Mesenchymal stem cell (in vitro differentiated cells and primary cell): ENCODE measurements around the gene GIPC2.
A peak's percentile ranks its signal among the peaks of the same experiment; 100 is the strongest.

Experiments
- DNase-seq: peaks from one replicate; pipeline ENCODE4 v3.0.0-alpha.2; 2013
- H2AFZ ChIP-seq: one replicate; pipeline ENCODE4 v1.6.1; 2013; ENCODE audit warnings: low read depth, mild to moderate bottlenecking, control low read depth, inconsistent platforms, low read length, moderate library complexity
- H2AK5ac ChIP-seq: 2 replicates; pipeline ENCODE4 v1.6.1; 2013; ENCODE audit warnings: low read length, moderate library complexity, mild to moderate bottlenecking, inconsistent platforms; ENCODE audit not compliant: severe bottlenecking
- H2BK120ac ChIP-seq: one replicate; pipeline ENCODE4 v1.6.1; 2013; ENCODE audit warnings: low read depth, mild to moderate bottlenecking, inconsistent platforms, low read length, moderate library complexity
- H2BK12ac ChIP-seq, 2 experiments: one replicate each; pipeline ENCODE4 v1.6.1; 2013; ENCODE audit warnings: inconsistent platforms in 2 of 2, low read length in 2 of 2, mild to moderate bottlenecking in 2 of 2, moderate library complexity in 2 of 2, control low read depth in 1 of 2
- H2BK15ac ChIP-seq: one replicate; pipeline ENCODE4 v1.6.1; 2013; ENCODE audit warnings: mild to moderate bottlenecking, low read depth, inconsistent platforms; ENCODE audit not compliant: poor library complexity, severe bottlenecking
- H2BK5ac ChIP-seq: 2 replicates; pipeline ENCODE4 v1.6.1; 2013; ENCODE audit warnings: low read depth, mild to moderate bottlenecking, low read length, control low read depth, inconsistent platforms; ENCODE audit not compliant: poor library complexity, severe bottlenecking
- H3K14ac ChIP-seq, 2 experiments: one replicate each; pipeline ENCODE4 v1.6.1; 2013; ENCODE audit warnings: inconsistent platforms in 2 of 2, low read length in 2 of 2, control low read depth in 1 of 2, mild to moderate bottlenecking in 1 of 2, moderate library complexity in 1 of 2
- H3K18ac ChIP-seq, 2 experiments: one replicate each; pipeline ENCODE4 v1.6.1; 2013; ENCODE audit warnings: inconsistent platforms in 2 of 2, low read length in 2 of 2, control low read depth in 1 of 2, low read depth in 1 of 2, mild to moderate bottlenecking in 1 of 2
- H3K23ac ChIP-seq, 2 experiments: one replicate each; pipeline ENCODE4 v1.6.1; 2013; ENCODE audit warnings: inconsistent platforms in 2 of 2, low read length in 2 of 2, mild to moderate bottlenecking in 2 of 2, moderate library complexity in 2 of 2, control low read depth in 1 of 2
- H3K27ac ChIP-seq: 2 replicates; pipeline ENCODE4 v1.5.1; 2013; ENCODE audit warnings: mild to moderate bottlenecking, moderate library complexity, low read length, control low read depth, inconsistent platforms; ENCODE audit not compliant: poor library complexity, severe bottlenecking
- H3K27me3 ChIP-seq, 2 experiments: 2 replicates each; pipeline versions ENCODE4 v1.6.1 to v1.7.0; 2013; ENCODE audit warnings: low read length in 2 of 2, mild to moderate bottlenecking in 2 of 2, moderate library complexity in 2 of 2, control low read depth in 1 of 2, inconsistent platforms in 1 of 2; ENCODE audit not compliant: control insufficient read depth in 1 of 2, insufficient read depth in 1 of 2
- H3K36me3 ChIP-seq, 2 experiments: 2 replicates each; pipeline versions ENCODE4 v1.6.1 to v1.7.0; 2013; ENCODE audit warnings: low read length in 2 of 2, control low read depth in 1 of 2, inconsistent platforms in 1 of 2, low read depth in 1 of 2, mild to moderate bottlenecking in 1 of 2; ENCODE audit not compliant: insufficient read depth in 2 of 2, control insufficient read depth in 1 of 2
- H3K4ac ChIP-seq, 2 experiments: one replicate each; pipeline ENCODE4 v1.6.1; 2013; ENCODE audit warnings: inconsistent platforms in 2 of 2, low read length in 2 of 2, mild to moderate bottlenecking in 2 of 2, moderate library complexity in 2 of 2, control low read depth in 1 of 2, low read depth in 1 of 2
- H3K4me1 ChIP-seq: 2 replicates; pipeline ENCODE4 v1.6.1; 2013; ENCODE audit warnings: low read depth, low read length, control low read depth; ENCODE audit not compliant: control insufficient read depth, insufficient read depth
- H3K4me2 ChIP-seq: 2 replicates; pipeline ENCODE4 v1.6.1; 2013; ENCODE audit warnings: low read length, mild to moderate bottlenecking, inconsistent platforms; ENCODE audit not compliant: poor library complexity, severe bottlenecking
- H3K4me3 ChIP-seq, 2 experiments: 2 replicates each; pipeline versions ENCODE4 v1.5.1 to v1.7.0; 2013; ENCODE audit warnings: low read length in 2 of 2, mild to moderate bottlenecking in 2 of 2, control low read depth in 1 of 2, low read depth in 1 of 2; ENCODE audit not compliant: insufficient read depth in 1 of 2
- H3K79me1 ChIP-seq: replicated peaks from 2 replicates; pipeline ENCODE4 v1.6.1; 2013; ENCODE audit warnings: mild to moderate bottlenecking, control low read depth, low read length, inconsistent platforms; ENCODE audit not compliant: poor library complexity, severe bottlenecking
- H3K9ac ChIP-seq: 2 replicates; pipeline ENCODE4 v1.7.0; 2013; ENCODE audit warnings: mild to moderate bottlenecking, low read length, moderate library complexity
- H3K9me3 ChIP-seq: 2 replicates; pipeline ENCODE4 v1.7.0; 2013; ENCODE audit warnings: mild to moderate bottlenecking, low read length; ENCODE audit not compliant: control insufficient read depth
- H4K8ac ChIP-seq: one replicate; pipeline ENCODE4 v1.6.1; 2013; ENCODE audit warnings: inconsistent platforms, mild to moderate bottlenecking, low read length, moderate library complexity
- H4K91ac ChIP-seq: one replicate; pipeline ENCODE4 v1.6.1; 2013; ENCODE audit warnings: mild to moderate bottlenecking, low read length, inconsistent platforms
- WGBS: methylation state at CpG from one replicate; pipeline ENCODE4 v1.1.7; 2013; ENCODE audit warnings: mixed read lengths; 5-methylcytosine and 5-hydroxymethylcytosine counted together

GIPC2 gene

DNA sequence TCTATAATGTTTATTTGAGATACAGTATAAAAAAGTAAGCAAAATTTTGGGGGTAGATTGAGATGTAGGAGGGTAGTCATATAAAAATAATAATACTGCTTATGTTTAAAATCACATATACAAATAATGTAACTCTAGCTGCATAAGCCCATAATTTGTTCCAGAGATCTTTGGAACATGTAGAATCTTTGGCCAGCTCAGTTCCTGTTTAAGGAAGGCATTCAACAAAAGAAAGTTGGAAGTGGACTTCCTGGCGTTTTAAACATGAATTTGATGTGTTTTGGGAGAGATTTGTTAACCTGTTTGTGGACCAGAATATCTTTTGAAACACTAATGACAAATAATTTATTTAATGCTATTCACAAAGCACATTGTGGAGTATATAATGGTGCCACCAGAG, 27.7 kb downstream of the GIPC2 start:
- Histone ChIP-seq H2BK5ac (no peak overlapping the region), H3K14ac (no peak overlapping the region), H2BK120ac (no peak overlapping the region), H4K8ac (no peak overlapping the region), H2BK12ac (no peak overlapping the region), H3K27ac (no peak overlapping the region), H3K4me1 (no peaks in the 10 kb centered on the region), H4K91ac (no peak overlapping the region), H3K4me3 (no peak overlapping the region), H3K4me2 (no peak overlapping the region), H3K36me3 (no peaks in the 10 kb centered on the region), H3K27me3 (no peaks in the 10 kb centered on the region), H3K9ac (no peak overlapping the region), H3K4ac (no peak overlapping the region), H2AK5ac (no peak overlapping the region), H2BK15ac (no peak overlapping the region), H2AFZ (no peak overlapping the region), H3K9me3 (no peaks in the 10 kb centered on the region), H3K79me1 (no peaks in the 10 kb centered on the region), H3K23ac (no peak overlapping the region), H3K18ac (no peak overlapping the region)
- DNase-seq, result no peak
- WGBS, result no CpG with 5 or more reads among the region's 1 CpG

DNA sequence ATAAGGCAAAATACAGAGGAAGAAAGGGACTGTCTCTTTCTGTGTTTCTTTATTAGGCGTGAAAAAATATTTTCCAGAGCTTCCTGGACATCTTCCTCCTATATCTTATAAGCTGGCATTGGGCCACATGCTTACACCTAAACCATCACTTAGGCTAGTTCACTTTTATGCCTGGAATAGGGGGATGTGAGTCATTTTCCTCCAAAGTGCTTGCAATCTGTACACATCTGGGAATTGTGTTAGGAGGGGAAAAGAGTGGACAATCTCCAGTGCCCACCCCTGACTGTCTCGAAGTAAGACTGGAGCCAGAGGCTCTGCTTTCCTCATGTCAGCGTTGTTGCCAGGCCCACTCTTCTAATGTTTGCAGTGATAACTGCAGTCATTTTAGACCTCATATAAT, 29.9 kb downstream of the GIPC2 start:
- Histone ChIP-seq H3K27ac (no peak overlapping the region), H3K23ac (no peak overlapping the region), H3K79me1 (no peaks in the 10 kb centered on the region), H4K8ac (no peak overlapping the region), H3K4me3 (no peak overlapping the region), H3K4me1 (no peaks in the 10 kb centered on the region), H2BK5ac (no peak overlapping the region), H3K18ac (no peak overlapping the region), H3K14ac (no peak overlapping the region), H2AK5ac (no peak overlapping the region), H3K4me2 (no peak overlapping the region), H2AFZ (no peak overlapping the region), H2BK120ac (no peak overlapping the region), H3K9me3 (no peaks in the 10 kb centered on the region), H3K9ac (no peak overlapping the region), H3K27me3 (no peaks in the 10 kb centered on the region), H2BK12ac (no peak overlapping the region), H3K4ac (no peak overlapping the region), H3K36me3 (no peaks in the 10 kb centered on the region), H2BK15ac (no peak overlapping the region), H4K91ac (no peak overlapping the region)
- 75% methylated on average over 2 of the region's 3 CpGs for WGBS
- DNase-seq, result no peak

DNA sequence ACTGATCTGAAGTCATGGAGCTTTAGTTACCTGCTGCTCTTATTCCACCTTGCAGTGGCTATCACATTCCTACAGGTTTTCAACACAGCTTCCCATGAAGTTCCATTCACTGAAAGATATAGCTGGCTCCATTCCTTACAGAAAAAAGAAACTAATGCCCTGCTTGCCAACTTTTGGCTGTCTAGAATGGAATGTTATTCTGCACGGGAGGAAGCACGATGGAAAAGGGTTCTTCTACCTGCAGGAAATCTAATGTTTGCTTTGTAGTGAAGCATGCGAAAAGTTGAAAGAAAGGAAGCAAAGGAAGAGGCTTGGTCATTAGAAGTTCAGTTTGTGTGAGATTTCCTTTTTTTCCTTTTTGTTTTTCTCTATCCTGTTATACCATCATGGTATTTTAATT, 32.6 kb downstream of the GIPC2 start:
- H3K27ac ChIP-seq, result no peak overlapping the region
- H3K9me3 ChIP-seq, result no peaks in the 10 kb centered on the region
- H4K91ac ChIP-seq, result no peak overlapping the region
- H3K14ac ChIP-seq, result no peak overlapping the region
- no peaks in the 10 kb centered on the region for H3K36me3 ChIP-seq
- no peak overlapping the region for H4K8ac ChIP-seq
- H3K4me2 ChIP-seq, result no peak overlapping the region
- H3K18ac ChIP-seq, result no peak overlapping the region
- H3K23ac ChIP-seq, result no peak overlapping the region
- no peak overlapping the region for H3K9ac ChIP-seq
- no peak for DNase-seq
- H3K4me1 ChIP-seq, result no peaks in the 10 kb centered on the region
- no peak overlapping the region for H2AK5ac ChIP-seq
- no peak overlapping the region for H2BK12ac ChIP-seq
- H3K4ac ChIP-seq, result no peak overlapping the region
- H3K27me3 ChIP-seq, result no peaks in the 10 kb centered on the region
- no peak overlapping the region for H3K4me3 ChIP-seq
- no peaks in the 10 kb centered on the region for H3K79me1 ChIP-seq
- H2BK15ac ChIP-seq, result no peak overlapping the region
- no peak overlapping the region for H2BK120ac ChIP-seq
- H2AFZ ChIP-seq, result no peak overlapping the region
- WGBS, result 85% methylated on average over 2 of the region's 3 CpGs
- H2BK5ac ChIP-seq, result no peak overlapping the region

DNA sequence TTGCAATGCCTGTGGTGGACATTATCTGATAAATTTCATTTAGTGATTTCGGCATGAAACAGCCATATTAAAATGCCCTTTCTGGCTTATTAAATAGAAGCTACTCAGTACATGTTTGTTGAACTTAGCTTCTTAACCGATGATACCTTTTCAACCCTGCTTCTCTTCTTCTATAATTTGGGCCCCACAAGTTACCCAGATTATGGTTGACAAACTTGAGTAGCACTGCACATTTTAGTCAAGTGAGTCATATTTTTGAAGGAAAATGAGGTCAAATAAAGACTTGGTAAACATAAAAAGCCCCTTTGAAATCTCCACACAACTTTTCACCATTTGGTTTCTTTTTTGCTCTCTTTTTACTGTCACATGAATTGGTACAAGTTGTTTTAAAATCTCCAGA, 33.8 kb downstream of the GIPC2 start:
- H2BK15ac ChIP-seq, result no peak overlapping the region
- H3K4me3 ChIP-seq, result no peak overlapping the region
- no peak overlapping the region for H2BK5ac ChIP-seq
- H3K27ac ChIP-seq, result no peak overlapping the region
- H3K36me3 ChIP-seq, result no peaks in the 10 kb centered on the region
- H3K23ac ChIP-seq, result no peak overlapping the region
- H2AFZ ChIP-seq, result no peak overlapping the region
- H3K79me1 ChIP-seq, result no peaks in the 10 kb centered on the region
- no peak overlapping the region for H2BK120ac ChIP-seq
- no peaks in the 10 kb centered on the region for H3K27me3 ChIP-seq
- no peak overlapping the region for H2AK5ac ChIP-seq
- no peak overlapping the region for H3K14ac ChIP-seq
- no peak overlapping the region for H4K8ac ChIP-seq
- H3K18ac ChIP-seq, result no peak overlapping the region
- peak; percentile 31 for DNase-seq
- H3K4ac ChIP-seq, result no peak overlapping the region
- H4K91ac ChIP-seq, result no peak overlapping the region
- no peaks in the 10 kb centered on the region for H3K9me3 ChIP-seq
- H3K4me2 ChIP-seq, result no peak overlapping the region
- H3K9ac ChIP-seq, result peak overlapping the region; percentile 84
- H3K4me1 ChIP-seq, result no peaks in the 10 kb centered on the region
- no peak overlapping the region for H2BK12ac ChIP-seq
- WGBS, result 100% methylated on average over 1 of the region's 2 CpGs
